Stimulated activated naive CD4-positive, alpha-beta T cell treated with Interleukin-2 at 50 U/mL for 16 hours (primary cell): ENCODE results near the gene CENPX.

Experiments
- DNase-seq: peaks from one replicate; lab custom pipeline; 2025; lab: John Stamatoyannopoulos, UW

Gene CENPX

GRCh38 chr17:82022310-82022980 is at the start of gene CENPX:
CENPX (minus strand) TSS chr17:82022878; CDS start chr17:82022861, 17 bp downstream.
- no peak for DNase-seq

DNA sequence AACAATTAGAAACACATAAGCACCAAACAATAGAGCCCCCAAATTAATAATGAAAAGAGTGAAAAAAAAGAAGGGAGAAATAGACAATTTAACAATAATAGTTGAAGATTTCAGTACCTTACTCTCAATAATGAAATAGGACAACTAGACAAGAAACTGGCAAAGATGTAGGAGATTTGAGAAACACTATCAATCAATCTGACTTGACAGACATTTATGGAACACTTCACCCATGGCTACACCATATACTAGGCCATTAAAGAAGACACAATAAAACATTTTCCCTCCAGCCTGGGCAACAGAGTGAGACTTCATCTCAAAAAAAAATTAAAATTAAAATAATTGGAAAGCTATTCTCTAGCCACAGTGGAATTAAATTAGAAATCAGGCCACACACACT is 47.9 kb upstream of the CENPX start:
- no peak for DNase-seq

- peak; percentile 36 for DNase-seq
Measured at GRCh38 chr17:82065638-82066303, 43.1 kb upstream of the CENPX start, which contains the start of gene DUS1L. DUS1L (minus strand) TSS chr17:82065804; CDS start chr17:82065059, 745 bp downstream.

DNA sequence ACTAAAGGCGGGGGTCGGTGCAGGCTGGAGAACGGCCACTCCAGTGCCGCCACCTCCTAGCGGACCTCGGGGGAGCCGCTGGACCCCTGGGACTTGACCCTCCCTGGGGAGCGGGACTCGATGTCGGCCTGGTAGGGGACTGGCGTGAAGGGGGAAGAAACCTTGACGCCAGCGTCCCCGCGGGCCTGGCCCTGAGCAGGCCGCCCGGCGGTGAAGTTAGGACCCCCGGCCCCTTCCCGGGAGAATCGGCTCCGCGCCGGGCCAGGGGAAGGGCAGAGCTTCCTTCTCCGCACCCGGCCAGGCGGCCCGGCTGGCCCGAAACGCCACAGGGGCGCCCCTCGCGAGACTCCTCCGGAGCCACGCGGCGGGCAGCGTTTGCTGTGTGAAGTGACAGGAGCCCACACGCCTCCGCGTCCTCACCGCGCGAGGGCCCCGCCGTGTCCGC is 42.5 kb upstream of the CENPX start:
- DNase-seq: peak; percentile 36

DNA sequence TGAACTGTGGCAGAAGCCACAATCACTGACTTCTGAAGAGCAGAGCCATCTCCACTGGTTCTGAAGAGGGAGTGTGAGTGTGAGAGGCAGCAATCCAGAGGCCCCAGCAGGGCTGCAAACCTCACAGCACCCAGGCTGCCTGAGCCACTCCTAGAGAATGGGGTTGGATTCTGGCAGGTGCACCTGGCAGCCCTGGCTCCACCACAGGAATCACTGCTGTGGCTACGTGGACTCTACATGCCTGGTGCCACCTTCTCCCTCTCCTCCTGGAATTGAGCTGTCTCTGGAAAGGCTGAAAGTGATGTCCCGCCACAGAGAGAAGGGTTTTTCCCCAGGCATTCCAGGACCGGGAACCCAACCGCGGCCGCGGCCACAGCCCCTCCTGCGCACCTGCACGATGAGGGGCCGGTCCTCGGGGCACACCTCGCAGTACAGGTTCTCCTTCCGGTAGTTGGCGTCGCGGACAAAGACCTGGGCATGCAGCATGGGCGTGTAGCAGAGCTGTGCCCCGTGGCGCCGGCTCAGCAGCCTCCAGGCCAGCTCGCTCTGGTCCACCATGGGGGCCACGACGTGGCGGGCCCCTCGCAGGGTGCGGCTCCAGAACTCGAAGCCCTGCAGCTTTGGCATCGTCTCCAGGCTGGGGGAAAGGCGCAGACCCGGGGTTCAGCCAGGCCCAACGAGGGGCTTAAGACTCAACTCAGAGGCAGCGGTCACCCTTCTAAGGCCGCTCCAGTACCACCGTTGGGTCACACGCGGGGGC is 41.9 kb upstream of the CENPX start:
- no peak for DNase-seq

- no peak for DNase-seq
Measured at GRCh38 chr17:82063424-82064415, 41.0 kb upstream of the CENPX start.

GRCh38 chr17:82062984-82063368 is 40.3 kb upstream of the CENPX start:
- DNase-seq: no peak

DNA sequence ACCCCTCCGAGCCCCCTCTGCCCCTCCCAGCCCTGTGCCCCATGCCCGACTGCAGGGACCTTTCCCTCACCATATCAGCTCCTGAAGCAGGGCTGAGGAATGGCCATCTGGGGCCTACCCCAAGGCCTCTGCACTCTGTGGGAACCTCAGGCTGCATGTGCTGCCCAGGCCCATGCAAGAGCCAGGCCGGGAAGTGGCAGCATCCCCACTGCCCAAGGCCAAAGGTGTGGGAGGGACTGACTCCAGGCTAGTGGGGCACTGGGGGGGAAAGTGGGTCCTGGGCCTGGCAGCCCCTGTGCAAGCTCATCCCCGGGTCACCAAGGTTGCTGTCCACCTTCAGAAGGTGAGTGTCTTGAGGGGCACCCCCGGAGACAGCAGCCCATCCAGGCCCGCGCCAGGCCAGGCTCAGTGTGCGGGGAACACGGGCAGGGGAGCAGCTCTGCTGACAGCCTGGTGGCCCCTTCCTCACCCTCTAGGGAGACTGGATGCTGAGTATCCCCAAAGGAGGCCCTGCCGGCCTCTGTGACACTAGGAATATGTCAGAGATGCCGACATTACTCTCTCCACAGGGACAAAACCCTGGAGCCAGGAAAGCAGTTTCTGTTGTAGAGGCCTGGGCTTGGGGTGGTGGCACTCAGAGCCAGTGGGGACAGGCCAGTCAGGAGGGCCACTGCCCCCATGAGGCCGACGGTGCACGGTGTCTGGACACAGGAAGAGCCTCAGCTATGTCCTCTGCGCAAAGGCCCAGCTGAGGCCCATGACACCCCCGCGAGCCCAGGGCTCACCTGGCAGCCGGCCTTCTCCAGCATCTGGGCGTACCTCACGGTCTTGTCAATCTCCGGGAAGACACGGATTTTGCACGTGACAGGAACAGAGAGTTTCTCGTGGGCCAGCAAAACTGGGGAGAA is 39.7 kb upstream of the CENPX start:
- no peak for DNase-seq

DNA sequence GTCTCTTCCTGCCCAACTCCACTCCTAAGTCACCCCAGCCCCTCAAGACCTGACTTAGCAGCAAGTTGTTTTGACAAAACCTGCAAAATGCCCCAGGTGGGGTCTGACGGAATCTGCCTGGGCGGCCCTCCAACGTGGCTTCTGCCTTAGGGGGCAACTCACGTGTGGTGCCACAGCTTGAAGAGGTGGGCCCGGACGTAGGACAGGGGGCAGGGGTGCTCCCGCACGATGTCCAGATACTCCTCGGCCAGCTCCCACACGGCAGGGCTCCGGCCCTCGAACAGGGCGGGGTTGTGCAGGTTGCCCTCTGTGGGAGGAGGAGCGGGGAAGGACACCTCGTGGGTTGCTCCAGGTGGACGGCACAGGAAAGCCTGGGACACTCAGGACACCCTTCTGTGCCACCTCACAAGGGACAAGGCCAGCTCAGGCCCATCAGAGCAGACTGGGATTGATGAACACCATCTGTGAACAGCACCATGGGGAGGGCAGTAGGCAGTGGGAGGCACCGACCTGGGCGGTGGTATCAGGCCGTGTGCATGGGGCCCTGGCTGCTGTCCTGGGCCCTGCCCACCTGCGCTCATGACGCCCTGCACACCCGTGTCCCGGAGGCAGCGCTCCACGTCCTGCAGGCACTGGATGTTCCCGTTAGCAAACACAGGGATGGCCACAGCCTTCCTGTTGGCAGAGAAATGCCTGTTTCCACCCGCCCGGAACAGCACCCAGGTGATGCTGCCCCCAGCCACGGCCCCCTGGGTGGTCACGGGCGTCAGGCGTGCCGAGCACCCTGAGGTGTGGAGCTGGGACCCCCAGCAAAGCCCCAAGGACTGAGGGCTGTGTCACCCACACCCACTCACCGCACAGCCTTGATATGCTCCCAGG is 38.6 kb upstream of the CENPX start:
- no peak for DNase-seq

DNA sequence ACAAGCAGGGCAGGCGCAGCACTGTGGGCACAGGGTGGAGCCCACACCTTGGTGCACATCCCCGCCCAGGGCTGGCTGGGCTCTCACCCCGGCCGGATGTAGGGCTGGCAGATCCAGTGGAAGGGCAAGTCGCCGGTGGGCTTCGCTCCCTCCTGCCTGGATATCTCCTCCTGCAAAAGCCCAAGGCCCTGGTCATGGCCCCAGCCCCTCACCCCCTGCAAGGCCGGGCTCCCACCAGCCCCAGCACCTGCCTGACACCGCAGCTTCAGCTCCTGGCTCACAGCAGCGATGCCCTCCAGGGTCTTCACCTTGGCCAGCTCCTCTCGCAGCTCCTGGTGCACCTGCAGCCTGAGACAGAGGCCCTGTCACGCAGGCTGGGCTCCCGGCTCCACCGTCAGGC is 37.9 kb upstream of the CENPX start:
- DNase-seq: no peak

DNA sequence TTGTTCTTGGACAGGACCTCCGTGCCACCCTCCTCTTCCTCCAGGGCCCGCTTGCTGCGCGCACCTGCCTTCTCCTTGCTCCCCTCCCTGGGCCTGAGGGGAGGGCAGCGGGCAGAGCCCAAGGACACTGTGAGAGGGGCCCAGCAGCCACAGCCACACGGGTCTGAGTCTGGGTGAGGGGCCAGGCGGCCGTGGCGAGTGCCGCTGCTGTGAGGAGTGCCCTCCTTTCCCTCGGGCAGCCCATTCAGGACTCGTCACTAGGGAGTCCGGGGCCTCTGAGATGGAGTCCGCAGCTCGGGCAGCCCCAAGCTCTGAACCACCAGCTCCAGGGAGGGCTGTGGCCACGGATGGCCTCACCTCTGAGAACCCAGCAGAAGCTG is 37.3 kb upstream of the CENPX start:
- no peak for DNase-seq

- no peak for DNase-seq
Measured at GRCh38 chr17:82059272-82060000, 36.8 kb upstream of the CENPX start.

DNA sequence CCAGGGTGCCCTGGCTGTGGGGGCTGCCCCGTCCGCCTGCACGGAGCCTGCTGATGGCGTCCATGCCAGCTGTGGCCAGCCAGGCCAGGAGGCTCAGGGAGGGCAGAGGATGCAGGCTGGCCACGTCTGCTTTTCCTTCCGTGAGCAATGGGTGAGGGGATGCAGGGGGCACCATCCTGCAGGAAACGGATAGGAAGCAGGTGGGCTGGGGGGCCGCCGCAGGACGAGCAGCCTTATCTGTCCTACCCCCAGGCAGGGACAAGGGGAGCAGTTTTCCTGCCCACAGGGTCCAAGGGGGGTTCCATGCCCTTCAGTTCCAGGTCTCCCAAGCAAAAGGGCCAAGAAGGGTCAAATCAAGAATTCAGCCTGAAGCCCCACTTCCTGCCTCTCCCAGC is 36.2 kb upstream of the CENPX start:
- DNase-seq: no peak

DNA sequence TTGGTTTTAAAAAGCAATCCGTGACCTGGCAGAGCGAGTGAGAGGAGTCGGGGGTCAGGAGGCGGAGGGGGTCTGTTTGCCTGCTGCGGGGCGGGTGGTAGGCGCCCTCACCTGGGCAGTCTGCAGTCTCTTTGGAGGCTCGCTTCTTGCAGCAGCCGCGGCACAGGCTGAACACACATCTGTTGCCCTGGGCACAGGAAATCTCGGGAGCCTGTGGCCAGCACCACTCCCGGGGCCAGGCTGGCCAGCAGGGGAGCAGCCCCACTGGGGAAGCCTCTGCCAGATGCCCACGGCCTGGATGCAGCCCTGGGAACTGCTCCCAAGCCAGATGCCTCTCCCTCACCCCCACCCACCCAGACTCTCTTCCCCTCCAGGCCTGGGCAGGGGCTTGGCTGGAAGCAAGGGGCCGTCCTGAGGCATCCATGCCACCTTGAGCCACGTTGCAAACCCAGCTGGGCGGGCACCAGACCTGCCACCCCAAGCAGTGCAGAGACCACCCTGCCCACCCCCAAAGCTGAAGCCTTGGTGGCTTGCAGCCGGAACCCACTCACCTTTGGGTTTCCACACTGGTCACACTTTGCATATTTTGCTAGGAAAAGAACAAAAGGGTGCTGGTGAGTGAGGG is 35.7 kb upstream of the CENPX start:
- no peak for DNase-seq

- DNase-seq: no peak
Measured at GRCh38 chr17:82056729-82057621, 34.3 kb upstream of the CENPX start.

DNA sequence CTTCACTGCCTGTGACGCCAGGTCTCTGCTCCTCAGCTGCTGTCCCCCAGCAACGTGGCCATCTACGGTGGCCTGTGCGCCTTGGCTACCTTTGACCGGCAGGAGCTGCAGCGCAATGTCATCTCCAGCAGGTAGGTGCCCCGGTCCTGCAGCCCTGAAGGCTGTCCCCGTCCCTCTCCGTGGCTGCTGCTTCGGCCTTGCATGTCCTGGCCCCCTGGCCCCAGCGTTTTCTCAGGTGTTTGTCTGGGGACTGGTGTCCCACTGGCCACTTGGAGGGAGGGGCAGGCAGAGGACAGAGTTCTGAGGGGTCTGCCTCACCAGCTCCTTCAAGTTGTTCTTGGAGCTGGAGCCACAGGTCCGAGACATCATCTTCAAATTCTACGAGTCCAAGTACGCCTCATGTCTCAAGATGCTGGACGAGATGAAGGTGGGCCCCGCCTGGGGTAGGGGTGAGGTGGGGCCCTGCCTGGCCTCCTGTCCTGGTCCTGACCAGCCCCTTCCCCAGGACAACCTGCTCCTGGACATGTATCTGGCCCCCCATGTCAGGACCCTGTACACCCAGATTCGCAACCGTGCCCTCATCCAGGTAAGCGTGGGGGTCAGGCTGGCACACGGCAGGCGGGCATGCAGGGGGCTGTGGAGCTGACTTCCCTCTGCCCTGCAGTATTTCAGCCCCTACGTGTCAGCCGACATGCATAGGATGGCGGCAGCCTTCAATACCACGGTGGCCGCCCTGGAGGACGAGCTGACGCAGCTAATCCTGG is 33.5 kb upstream of the CENPX start:
- DNase-seq: no peak
